ENCODE measurements around the gene F10. TPM values are rescaled to one million over a fixed set of nuclear protein-coding genes. Genes with fewer than 3 reads are reported as not detected.

Gene F10
- polyA plus RNA-seq, 1 of the 3 experiments (the other 2 are of a cell fraction), result 12.5 TPM

DNA sequence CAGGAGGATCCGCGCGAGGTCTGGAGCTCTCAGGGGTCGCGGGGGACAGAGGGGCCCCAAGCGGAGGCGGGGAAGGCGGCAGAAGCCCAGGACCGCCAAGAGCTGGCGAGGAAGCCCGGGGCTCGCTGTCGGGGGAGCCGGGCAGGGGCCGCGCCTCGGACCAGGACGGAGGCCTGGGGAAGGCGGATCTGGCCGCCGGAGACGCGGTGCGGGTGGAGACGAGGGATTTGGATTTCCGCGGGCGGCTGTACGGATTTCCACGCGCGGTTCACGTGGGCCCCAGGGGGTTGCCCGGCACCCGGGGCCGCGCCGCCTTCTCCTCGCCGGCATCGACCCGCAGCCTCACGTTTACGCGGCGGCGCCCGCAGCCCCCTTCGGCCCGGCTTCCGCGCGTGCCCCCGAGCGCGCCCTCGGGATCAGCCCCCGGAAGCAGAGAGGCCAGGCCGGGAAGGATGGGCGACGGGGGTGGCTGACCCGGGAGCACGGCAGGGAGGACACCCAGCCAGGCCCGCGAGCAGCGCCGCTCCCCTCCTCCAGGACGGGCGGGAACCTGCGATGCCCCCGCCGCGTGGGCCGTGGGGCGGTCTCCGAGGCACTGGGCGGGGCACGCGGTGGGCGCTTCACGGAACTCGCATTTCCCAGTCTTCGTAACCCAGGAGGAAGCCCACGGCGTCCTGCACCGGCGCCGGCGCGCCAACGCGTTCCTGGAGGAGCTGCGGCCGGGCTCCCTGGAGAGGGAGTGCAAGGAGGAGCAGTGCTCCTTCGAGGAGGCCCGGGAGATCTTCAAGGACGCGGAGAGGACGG, 12.3 kb upstream of the F10 start:
- no peaks in the 10 kb centered on the region for H3K79me2 ChIP-seq (ENCODE audit: insufficient read depth)
- H3K4me1 ChIP-seq (ENCODE audit: control insufficient read depth in 1 of 2, insufficient read depth in 2 of 2, low read depth in 1 of 2, low read length in 1 of 2), result peaks cover 0 to 2% of the 10 kb centered on the region in 2 experiments; a peak in 1 of 4 replicates
- no peaks in the 10 kb centered on the region for H3F3A ChIP-seq (replicated peaks; ENCODE audit: insufficient read depth)
- no peak overlapping the region for H3K27ac ChIP-seq (ENCODE audit: low read depth in 2 of 2, low read length in 1 of 2)
- WGBS (ENCODE audit: low lambda C conversion rate), result 17% methylated on average over 11 of the region's 99 CpGs
- no peaks in the 10 kb centered on the region for H4K20me1 ChIP-seq (ENCODE audit: insufficient read depth)
- ChIA-PET CTCF (no interaction called here), POLR2A (no interaction called here)
- peak; percentile 75 for DNase-seq
- no peaks in the 10 kb centered on the region for H3K9me2 ChIP-seq
- H3K36me3 ChIP-seq (replicated peaks in 1 of 2; ENCODE audit: control insufficient read depth in 1 of 2, insufficient read depth in 2 of 2, low read length in 1 of 2), result no peaks in the 10 kb centered on the region
- H3K4me3 ChIP-seq (ENCODE audit: low read depth in 2 of 2, low read length in 1 of 2), result peak overlapping the region; percentile 30 to 35; a peak in 2 of 4 replicates
- peaks cover 12% of the 10 kb centered on the region for H3K27me3 ChIP-seq (ENCODE audit: insufficient read depth)
- no peaks in the 10 kb centered on the region for H3K9me3 ChIP-seq
- H2AFZ ChIP-seq (ENCODE audit: low read depth), result no peak overlapping the region; the same call in 1 of the 2 replicates
- no peak overlapping the region for H3K9ac ChIP-seq
- TF ChIP-seq GABPA (IDR thresholded peaks at IDR 0.05; ENCODE audit: low read depth) (no peak), TAF1 (IDR thresholded peaks at IDR 0.05; ENCODE audit: borderline replicate concordance, low read depth, low read length) (no peak), ELF1 (IDR thresholded peaks at IDR 0.05) (no peak), RFX5 (IDR thresholded peaks at IDR 0.05; ENCODE audit: low read length) (no peak), NRF1 (IDR thresholded peaks at IDR 0.05; ENCODE audit: low read depth, low read length) (no peak), SIN3A (IDR thresholded peaks at IDR 0.05; ENCODE audit: borderline replicate concordance, low read depth, low read length) (no peak), RAD21 (IDR thresholded peaks at IDR 0.05; ENCODE audit: low read length) (no peak), GATA2 (CRISPR knock-in tag; IDR thresholded peaks at IDR 0.05) (no peak)
- TF ChIP-seq, protein P1, sequence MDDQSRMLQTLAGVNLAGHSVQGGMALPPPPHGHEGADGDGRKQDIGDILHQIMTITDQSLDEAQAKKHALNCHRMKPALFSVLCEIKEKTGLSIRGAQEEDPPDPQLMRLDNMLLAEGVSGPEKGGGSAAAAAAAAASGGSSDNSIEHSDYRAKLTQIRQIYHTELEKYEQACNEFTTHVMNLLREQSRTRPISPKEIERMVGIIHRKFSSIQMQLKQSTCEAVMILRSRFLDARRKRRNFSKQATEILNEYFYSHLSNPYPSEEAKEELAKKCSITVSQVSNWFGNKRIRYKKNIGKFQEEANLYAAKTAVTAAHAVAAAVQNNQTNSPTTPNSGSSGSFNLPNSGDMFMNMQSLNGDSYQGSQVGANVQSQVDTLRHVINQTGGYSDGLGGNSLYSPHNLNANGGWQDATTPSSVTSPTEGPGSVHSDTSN (IDR thresholded peaks at IDR 0.05), result no peak
- H3K4me2 ChIP-seq, result peak overlapping the region; percentile 52; the same call in 1 of the 2 replicates

DNA sequence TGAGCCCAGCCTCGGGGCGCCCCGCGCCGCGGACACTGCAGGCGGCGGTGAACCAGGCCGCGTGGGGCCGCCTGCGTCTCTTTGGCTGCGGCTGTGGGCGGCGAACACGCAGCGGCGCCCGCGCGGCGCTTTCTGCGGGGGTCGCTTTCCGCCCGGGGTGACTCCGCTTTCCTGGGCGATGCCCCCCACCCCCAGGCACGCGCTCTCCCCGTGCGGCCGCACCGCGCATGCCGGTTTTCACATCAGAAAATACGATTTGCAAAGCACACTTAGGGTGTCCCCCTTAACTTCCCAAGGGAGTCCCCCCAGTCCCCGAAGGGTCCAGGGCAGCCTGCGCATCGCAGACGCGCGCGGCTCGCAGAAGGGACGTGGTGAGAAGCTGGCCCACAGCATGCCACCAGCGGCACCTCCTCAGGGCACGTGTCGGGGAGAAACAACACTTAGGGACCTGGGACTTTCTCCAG, 11.7 kb upstream of the F10 start:
- ChIA-PET CTCF (no interaction called here), POLR2A (no interaction called here)
- H2AFZ ChIP-seq (ENCODE audit: low read depth), result no peak overlapping the region; the same call in 1 of the 2 replicates
- H3K9ac ChIP-seq, result no peak overlapping the region
- peak overlapping the region; percentile 30 to 35; a peak in 2 of 4 replicates for H3K4me3 ChIP-seq (ENCODE audit: low read depth in 2 of 2, low read length in 1 of 2)
- H3K4me2 ChIP-seq, result peak overlapping the region; percentile 52; the same call in 1 of the 2 replicates
- H3K27ac ChIP-seq (ENCODE audit: low read depth in 2 of 2, low read length in 1 of 2), result no peak overlapping the region
- H3F3A ChIP-seq (replicated peaks; ENCODE audit: insufficient read depth), result no peaks in the 10 kb centered on the region
- H3K79me2 ChIP-seq (ENCODE audit: insufficient read depth), result no peaks in the 10 kb centered on the region
- no peaks in the 10 kb centered on the region for H3K9me3 ChIP-seq
- DNase-seq, result peak; percentile 57
- no peaks in the 10 kb centered on the region for H3K36me3 ChIP-seq (replicated peaks in 1 of 2; ENCODE audit: control insufficient read depth in 1 of 2, insufficient read depth in 2 of 2, low read length in 1 of 2)
- WGBS (ENCODE audit: low lambda C conversion rate), result 53% methylated on average over 13 of the region's 49 CpGs
- H4K20me1 ChIP-seq (ENCODE audit: insufficient read depth), result no peaks in the 10 kb centered on the region
- no peaks in the 10 kb centered on the region for H3K9me2 ChIP-seq
- TF ChIP-seq, protein P2, sequence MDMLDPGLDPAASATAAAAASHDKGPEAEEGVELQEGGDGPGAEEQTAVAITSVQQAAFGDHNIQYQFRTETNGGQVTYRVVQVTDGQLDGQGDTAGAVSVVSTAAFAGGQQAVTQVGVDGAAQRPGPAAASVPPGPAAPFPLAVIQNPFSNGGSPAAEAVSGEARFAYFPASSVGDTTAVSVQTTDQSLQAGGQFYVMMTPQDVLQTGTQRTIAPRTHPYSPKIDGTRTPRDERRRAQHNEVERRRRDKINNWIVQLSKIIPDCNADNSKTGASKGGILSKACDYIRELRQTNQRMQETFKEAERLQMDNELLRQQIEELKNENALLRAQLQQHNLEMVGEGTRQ (IDR thresholded peaks at IDR 0.05; ENCODE audit: borderline replicate concordance, low read depth, low read length), result no peak
- TF ChIP-seq JUND (IDR thresholded peaks at IDR 0.05), result no peak
- TF ChIP-seq, protein P3, sequence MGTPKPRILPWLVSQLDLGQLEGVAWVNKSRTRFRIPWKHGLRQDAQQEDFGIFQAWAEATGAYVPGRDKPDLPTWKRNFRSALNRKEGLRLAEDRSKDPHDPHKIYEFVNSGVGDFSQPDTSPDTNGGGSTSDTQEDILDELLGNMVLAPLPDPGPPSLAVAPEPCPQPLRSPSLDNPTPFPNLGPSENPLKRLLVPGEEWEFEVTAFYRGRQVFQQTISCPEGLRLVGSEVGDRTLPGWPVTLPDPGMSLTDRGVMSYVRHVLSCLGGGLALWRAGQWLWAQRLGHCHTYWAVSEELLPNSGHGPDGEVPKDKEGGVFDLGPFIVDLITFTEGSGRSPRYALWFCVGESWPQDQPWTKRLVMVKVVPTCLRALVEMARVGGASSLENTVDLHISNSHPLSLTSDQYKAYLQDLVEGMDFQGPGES (IDR thresholded peaks at IDR 0.05; ENCODE audit: low read depth, low read length), result no peak
- TF ChIP-seq TAF1 (IDR thresholded peaks at IDR 0.05; ENCODE audit: borderline replicate concordance, low read depth, low read length), result no peak
- TF ChIP-seq, protein P1 (IDR thresholded peaks at IDR 0.05), result no peak
- TF ChIP-seq TCF12 (IDR thresholded peaks at IDR 0.05), result no peak
- no peak for TF ChIP-seq GABPA (IDR thresholded peaks at IDR 0.05; ENCODE audit: low read depth)
- TF ChIP-seq CHD2 (IDR thresholded peaks at IDR 0.05; ENCODE audit: low read length, partially characterized antibody), result no peak
- TF ChIP-seq RXRA (IDR thresholded peaks at IDR 0.05; ENCODE audit: borderline replicate concordance, low read depth), result no peak
- no peak for TF ChIP-seq TEAD4 (IDR thresholded peaks at IDR 0.05; ENCODE audit: borderline replicate concordance, insufficient read depth)
- TF ChIP-seq NFIC (IDR thresholded peaks at IDR 0.05; ENCODE audit: borderline replicate concordance), result no peak
- no peak for TF ChIP-seq RAD21 (IDR thresholded peaks at IDR 0.05; ENCODE audit: low read length)
- no peak for TF ChIP-seq MEF2A (IDR thresholded peaks at IDR 0.05; ENCODE audit: borderline replicate concordance, low read depth)
- TF ChIP-seq FOXM1 (IDR thresholded peaks at IDR 0.05; ENCODE audit: low read depth), result no peak
- no peak for TF ChIP-seq FOSL2 (IDR thresholded peaks at IDR 0.05; ENCODE audit: borderline replicate concordance, low read depth)
- no peak for TF ChIP-seq FOXJ3 (CRISPR knock-in tag; IDR thresholded peaks at IDR 0.05)
- TF ChIP-seq MXI1 (IDR thresholded peaks at IDR 0.05; ENCODE audit: low read depth, low read length), result no peak
- no peak for TF ChIP-seq EZH2phosphoT487 (IDR thresholded peaks at IDR 0.05; ENCODE audit: borderline replicate concordance, low read depth)
- H3K4me1 ChIP-seq (ENCODE audit: control insufficient read depth in 1 of 2, insufficient read depth in 2 of 2, low read depth in 1 of 2, low read length in 1 of 2), result peaks cover 0 to 2% of the 10 kb centered on the region in 2 experiments; a peak in 1 of 4 replicates
- peaks cover 12% of the 10 kb centered on the region for H3K27me3 ChIP-seq (ENCODE audit: insufficient read depth)
